Panc1 (cell line): ENCODE measurements around the gene B4GALNT2. TPM values are rescaled to one million over a fixed set of nuclear protein-coding genes. Genes with fewer than 3 reads are reported as not detected.

Source experiments
- ATAC-seq: fragments of 200-7000 bp; cut with Tn5 transposase; 2 replicates; pipeline ENCODE4 v1.9.1; 2020; ENCODE audit warnings: mild to moderate bottlenecking, moderate library complexity
- BruUV-seq: library from RNA; stranded (reverse); fragments of 400-500 nt; replicated peaks from 2 replicates; lab custom pipeline; 2021; lab: Mats Ljungman, UMichigan
- CTCF ChIA-PET: fragments of 300-600 bp; sonication (Branson Sonifier 250); formaldehyde crosslinking; loops from one replicate; lab custom pipeline; 2022; ENCODE audit warnings: antibody characterized with exemption; lab: Charles Lee
- POLR2A ChIA-PET: fragments of 300-600 bp; sonication (Branson Sonifier 250); formaldehyde crosslinking; loops from one replicate; lab custom pipeline; 2022; ENCODE audit warnings: antibody characterized with exemption; lab: Charles Lee
- DNase-seq: peaks from one replicate; pipeline ENCODE4 v3.0.0-alpha.2; 2010; ENCODE audit warnings: low read depth, low spot score
- H3K27ac ChIP-seq: 2 replicates; pipeline ENCODE4 v1.5.1; 2011; ENCODE audit warnings: mild to moderate bottlenecking, low read length, inconsistent platforms
- H3K27me3 ChIP-seq: fragments of 200-500 bp; sonication (Bioruptor generic); 2 replicates; pipeline ENCODE4 v1.6.0; 2014; ENCODE audit warnings: low read length, inconsistent platforms; ENCODE audit not compliant: control insufficient read depth, insufficient read depth
- H3K36me3 ChIP-seq: fragments of 200-500 bp; sonication (Bioruptor generic); 2 replicates; pipeline ENCODE4 v1.5.1; 2014; ENCODE audit warnings: inconsistent platforms, mild to moderate bottlenecking, low read length, moderate library complexity; ENCODE audit not compliant: control insufficient read depth, insufficient read depth
- H3K4me1 ChIP-seq: 2 replicates; pipeline ENCODE4 v1.5.1; 2011; ENCODE audit warnings: inconsistent platforms, mild to moderate bottlenecking, low read length, moderate library complexity; ENCODE audit not compliant: control insufficient read depth, insufficient read depth
- H3K4me3 ChIP-seq, 2 experiments: 2 replicates each; pipeline ENCODE4 v1.5.1; 2011 to 2012; ENCODE audit warnings: low read depth in 2 of 2, low read length in 2 of 2, mild to moderate bottlenecking in 2 of 2, inconsistent platforms in 1 of 2, moderate library complexity in 1 of 2
- H3K9me3 ChIP-seq: fragments of 200-500 bp; sonication (Bioruptor generic); 2 replicates; pipeline ENCODE4 v1.5.1; 2014; ENCODE audit warnings: low read depth, mild to moderate bottlenecking, inconsistent platforms, low read length, moderate library complexity; ENCODE audit not compliant: control insufficient read depth, insufficient read depth
- CTCF ChIP-seq: fragments of 450-650 bp; IDR thresholded peaks from 2 replicates; pipeline ENCODE4 v1.5.1; 2017; ENCODE audit warnings: mild to moderate bottlenecking
- POLR2AphosphoS5 ChIP-seq: IDR thresholded peaks from 2 replicates; pipeline ENCODE4 v1.6.1; 2012; ENCODE audit warnings: mild to moderate bottlenecking, low read depth, low read length, moderate library complexity
- REST ChIP-seq, 2 experiments: IDR thresholded peaks; 2 replicates each; pipeline ENCODE4 v1.6.1; 2011 to 2012; ENCODE audit warnings: low read depth in 2 of 2, control low read depth in 1 of 2, low read length in 1 of 2, mild to moderate bottlenecking in 1 of 2, moderate library complexity in 1 of 2; ENCODE audit not compliant: insufficient read depth in 1 of 2
- SIN3A ChIP-seq: IDR thresholded peaks from 2 replicates; pipeline ENCODE4 v1.6.1; 2012; ENCODE audit warnings: low read depth, mild to moderate bottlenecking, low read length, moderate library complexity, borderline replicate concordance; ENCODE audit not compliant: insufficient read depth
- TCF7L2 ChIP-seq: IDR thresholded peaks from 2 replicates; pipeline ENCODE4 v1.6.1; 2011; ENCODE audit warnings: mild to moderate bottlenecking, low read depth, low read length, inconsistent platforms
- in situ Hi-C: cut with HindIII; loops from 2 replicates; pipeline ENCODE4 v1.10.0; 2016; ENCODE audit warnings: low sequenced_read_pairs, low pct_unique_long_range_greater_than_20kb
- intact Hi-C: fragments of 100-400 bp; cut with micrococcal nuclease; formaldehyde crosslinking; loops from one replicate; pipeline ENCODE4 v1.10.0; 2022; ENCODE audit not compliant: unreplicated experiment
- total RNA-seq: library from RNA; stranded (reverse); gene quantifications from one replicate; pipeline ENCODE4 v1.2.1, GENCODE V29; 2021; ENCODE audit not compliant: unreplicated experiment

Gene B4GALNT2
- total RNA-seq, 1 experiment from 2014 or later, result not detected

GRCh38 chr17:49086649-49087048 is 45.9 kb upstream of the B4GALNT2 start:
- intact Hi-C loops, result no loop called here
- BruUV-seq, result no TSS peak
- DNase-seq, result no peak
- ChIA-PET CTCF (no interaction called here), POLR2A (interaction anchor here (0.6 kb wide), 1 partner anchor 123 kb away, joined by 3 read pairs; no protein-coding TSS in a partner anchor)
- no peaks in the 10 kb centered on the region; the same call in 1 of the 2 replicates for H3K9me3 ChIP-seq
- no peaks in the 10 kb centered on the region for H3K36me3 ChIP-seq
- in situ Hi-C loops, result no loop called here
- no peaks in the 10 kb centered on the region for H3K4me1 ChIP-seq
- no peak for TF ChIP-seq TCF7L2
- no peak for TF ChIP-seq POLR2AphosphoS5
- TF ChIP-seq CTCF, result no peak
- TF ChIP-seq REST (IDR thresholded peaks at IDR 0.05; ENCODE audit: insufficient read depth in 1 of 2, low read depth in 2 of 2, low read length in 1 of 2), result no peak
- ATAC-seq, result no peak
- H3K27me3 ChIP-seq, result no peaks in the 10 kb centered on the region
- H3K4me3 ChIP-seq, result no peak overlapping the region
- H3K27ac ChIP-seq, result no peak overlapping the region

GRCh38 chr17:49089094-49089493 is 43.5 kb upstream of the B4GALNT2 start:
- DNase-seq, result no peak
- ChIA-PET CTCF (interaction anchor here (0.6 kb wide), 1 partner anchor 833 kb away, joined by 5 read pairs; no protein-coding TSS in a partner anchor), POLR2A (interaction anchor here (0.6 kb wide), 1 partner anchor 64 kb away, joined by 3 read pairs; no protein-coding TSS in a partner anchor)
- TF ChIP-seq POLR2AphosphoS5 (no peak), SIN3A (no peak), REST (IDR thresholded peaks at IDR 0.05; ENCODE audit: insufficient read depth in 1 of 2, low read depth in 2 of 2, low read length in 1 of 2) (no peak), CTCF (no peak), TCF7L2 (no peak)
- in situ Hi-C loops (no loop called here), intact Hi-C loops (no loop called here)
- no TSS peak for BruUV-seq
- Histone ChIP-seq H3K4me1 (no peaks in the 10 kb centered on the region), H3K4me3 (no peak overlapping the region), H3K36me3 (no peaks in the 10 kb centered on the region), H3K27me3 (no peaks in the 10 kb centered on the region), H3K27ac (no peak overlapping the region), H3K9me3 (no peaks in the 10 kb centered on the region; the same call in 1 of the 2 replicates)
- no peak for ATAC-seq
